ENCODE measurements around the gene SRRM4.

The SRRM4 gene

DNA sequence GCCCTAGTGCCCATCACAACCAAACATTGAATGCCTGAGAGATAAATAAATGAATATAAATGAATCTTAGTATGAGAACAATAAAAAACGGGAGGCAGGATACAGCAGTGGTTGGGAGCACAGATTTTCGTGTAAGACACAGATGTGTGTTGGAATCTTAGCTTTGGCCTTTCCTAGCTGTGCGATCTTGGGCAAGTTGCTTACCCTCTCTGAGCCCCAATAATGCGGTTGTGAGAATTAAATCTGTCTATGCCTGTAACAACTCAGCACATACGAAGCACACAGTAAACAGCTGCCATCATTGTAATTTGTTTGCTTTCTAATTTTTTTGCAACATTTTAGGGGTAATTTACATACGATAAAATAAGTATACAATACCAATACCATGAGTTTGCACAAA is 89.8 kb downstream of the SRRM4 start:
- TF ChIP-seq, protein P1, sequence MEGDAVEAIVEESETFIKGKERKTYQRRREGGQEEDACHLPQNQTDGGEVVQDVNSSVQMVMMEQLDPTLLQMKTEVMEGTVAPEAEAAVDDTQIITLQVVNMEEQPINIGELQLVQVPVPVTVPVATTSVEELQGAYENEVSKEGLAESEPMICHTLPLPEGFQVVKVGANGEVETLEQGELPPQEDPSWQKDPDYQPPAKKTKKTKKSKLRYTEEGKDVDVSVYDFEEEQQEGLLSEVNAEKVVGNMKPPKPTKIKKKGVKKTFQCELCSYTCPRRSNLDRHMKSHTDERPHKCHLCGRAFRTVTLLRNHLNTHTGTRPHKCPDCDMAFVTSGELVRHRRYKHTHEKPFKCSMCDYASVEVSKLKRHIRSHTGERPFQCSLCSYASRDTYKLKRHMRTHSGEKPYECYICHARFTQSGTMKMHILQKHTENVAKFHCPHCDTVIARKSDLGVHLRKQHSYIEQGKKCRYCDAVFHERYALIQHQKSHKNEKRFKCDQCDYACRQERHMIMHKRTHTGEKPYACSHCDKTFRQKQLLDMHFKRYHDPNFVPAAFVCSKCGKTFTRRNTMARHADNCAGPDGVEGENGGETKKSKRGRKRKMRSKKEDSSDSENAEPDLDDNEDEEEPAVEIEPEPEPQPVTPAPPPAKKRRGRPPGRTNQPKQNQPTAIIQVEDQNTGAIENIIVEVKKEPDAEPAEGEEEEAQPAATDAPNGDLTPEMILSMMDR (IDR thresholded peaks at IDR 0.05; ENCODE audit: low read depth, low read length) = no peak
- no peak overlapping the region for H3K4me3 ChIP-seq (ENCODE audit: low read depth, low read length)

DNA sequence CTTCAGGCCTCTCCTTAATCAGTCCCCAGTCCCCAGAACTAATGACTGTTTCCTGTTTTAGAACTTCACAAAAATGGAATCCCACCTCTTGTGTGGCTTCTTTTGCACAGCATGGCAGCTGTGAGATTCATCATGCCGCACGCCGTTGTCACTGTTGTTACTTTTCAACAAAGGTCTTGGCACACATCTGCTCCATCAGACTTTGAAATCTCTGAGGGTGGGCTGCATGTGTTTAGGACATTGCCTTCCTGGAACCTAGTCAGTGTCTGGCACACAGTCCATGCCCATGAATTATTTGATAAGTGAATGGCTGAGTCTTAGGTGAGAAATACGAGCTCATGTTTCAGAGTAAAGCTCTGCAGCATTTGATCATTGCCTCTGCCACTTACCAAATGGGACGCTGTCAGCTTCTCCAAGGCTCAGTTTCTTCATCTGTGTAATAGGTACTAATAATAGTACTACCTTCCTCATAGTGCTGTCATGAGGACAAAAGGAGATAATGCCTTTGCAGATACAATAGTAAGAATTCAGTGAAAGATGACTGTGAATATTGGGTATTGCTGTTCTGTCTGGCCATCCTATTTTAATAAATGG is 90.4 kb downstream of the SRRM4 start:
- TF ChIP-seq, protein P1 (IDR thresholded peaks at IDR 0.05; ENCODE audit: low read depth, low read length) = no peak
- H3K4me3 ChIP-seq (ENCODE audit: low read depth, low read length) = no peak overlapping the region

DNA sequence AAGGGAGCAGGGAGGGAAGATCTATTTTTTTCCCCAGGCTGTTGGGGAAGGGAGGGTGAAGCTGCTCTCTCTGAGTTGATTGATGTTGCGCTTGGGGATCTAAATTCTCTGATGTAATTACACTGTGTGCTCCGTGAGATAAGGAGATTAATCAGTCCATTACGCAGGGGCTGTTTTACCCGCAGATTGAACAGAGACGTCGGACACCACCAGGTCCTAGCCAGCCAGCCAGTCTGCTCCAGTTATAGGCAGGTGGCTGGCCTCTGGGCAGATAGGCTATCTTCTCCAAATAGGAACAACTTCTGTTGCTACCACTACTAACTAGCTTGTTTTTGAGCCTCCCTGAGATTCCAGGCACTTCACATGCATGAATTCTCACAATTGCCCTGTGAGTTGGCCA is 91.1 kb downstream of the SRRM4 start:
- TF ChIP-seq, protein P1 (IDR thresholded peaks at IDR 0.05; ENCODE audit: low read depth, low read length) = no peak
- no peak overlapping the region for H3K4me3 ChIP-seq (ENCODE audit: low read depth, low read length)

DNA sequence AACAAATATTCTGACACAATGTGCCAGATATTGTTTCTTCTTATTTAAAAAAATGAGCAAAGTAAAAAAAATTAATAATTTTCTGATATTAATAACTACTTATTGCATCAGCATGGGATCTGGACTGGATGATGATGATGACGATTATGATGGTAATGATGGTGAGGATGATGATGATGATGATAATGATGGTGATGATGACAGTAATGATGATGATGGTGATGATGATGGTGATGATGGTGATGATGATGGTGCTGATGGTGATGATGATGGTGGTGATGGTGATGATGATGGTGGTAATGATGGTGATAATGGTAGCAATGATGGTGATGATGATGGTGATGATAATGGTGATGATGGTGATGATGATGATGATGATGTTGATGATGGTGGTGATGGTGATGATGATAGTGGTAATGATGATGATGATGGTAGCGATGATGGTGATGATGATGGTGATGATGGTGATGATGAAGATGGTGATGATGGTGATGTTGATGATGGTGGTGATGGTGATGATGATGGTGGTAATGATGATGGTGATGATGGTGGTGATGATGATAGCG is 94.0 kb downstream of the SRRM4 start:
- no peak overlapping the region for H3K4me3 ChIP-seq (ENCODE audit: low read depth, low read length)
- TF ChIP-seq, protein P1 (IDR thresholded peaks at IDR 0.05; ENCODE audit: low read depth, low read length) = no peak

DNA sequence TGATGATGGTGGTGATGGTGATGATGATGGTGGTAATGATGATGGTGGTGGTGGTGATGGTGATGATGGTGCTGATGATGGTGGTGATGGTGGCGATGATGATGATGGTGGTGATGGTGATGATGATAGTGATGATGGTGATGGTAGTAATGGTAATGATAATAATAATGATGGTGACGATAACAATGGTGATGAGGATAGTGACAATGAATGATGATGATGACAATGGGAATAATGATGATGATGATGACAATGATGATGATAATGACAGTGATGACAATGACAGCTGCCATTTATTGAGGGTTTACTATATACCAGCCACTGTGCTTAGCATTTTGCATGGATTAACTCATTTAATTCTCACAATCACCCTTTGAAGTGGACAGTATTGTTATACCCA is 94.6 kb downstream of the SRRM4 start:
- no peak overlapping the region for H3K4me3 ChIP-seq (ENCODE audit: low read depth, low read length)
- TF ChIP-seq, protein P1 (IDR thresholded peaks at IDR 0.05; ENCODE audit: low read depth, low read length) = no peak

DNA sequence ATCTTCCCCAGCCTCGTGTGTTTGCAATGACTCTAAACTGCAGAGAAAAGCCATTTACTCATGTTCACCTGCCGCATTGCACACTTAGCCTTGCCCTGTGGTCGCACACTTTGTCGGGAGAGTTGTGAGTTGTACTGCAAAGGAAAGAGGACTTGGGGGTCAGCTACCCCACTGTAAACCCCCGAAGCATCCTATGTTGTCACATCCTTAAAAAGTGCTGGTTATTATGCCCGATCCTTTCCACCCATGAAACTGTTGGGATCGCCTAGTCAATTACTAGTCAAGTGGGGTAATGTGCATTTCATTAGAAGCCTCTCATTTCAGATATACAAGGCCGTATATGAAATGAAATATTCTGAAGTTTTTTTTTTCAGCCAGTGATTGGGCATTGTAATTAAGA is 98.2 kb downstream of the SRRM4 start:
- TF ChIP-seq, protein P1 (IDR thresholded peaks at IDR 0.05; ENCODE audit: low read depth, low read length) = no peak
- no peak overlapping the region for H3K4me3 ChIP-seq (ENCODE audit: low read depth, low read length)

DNA sequence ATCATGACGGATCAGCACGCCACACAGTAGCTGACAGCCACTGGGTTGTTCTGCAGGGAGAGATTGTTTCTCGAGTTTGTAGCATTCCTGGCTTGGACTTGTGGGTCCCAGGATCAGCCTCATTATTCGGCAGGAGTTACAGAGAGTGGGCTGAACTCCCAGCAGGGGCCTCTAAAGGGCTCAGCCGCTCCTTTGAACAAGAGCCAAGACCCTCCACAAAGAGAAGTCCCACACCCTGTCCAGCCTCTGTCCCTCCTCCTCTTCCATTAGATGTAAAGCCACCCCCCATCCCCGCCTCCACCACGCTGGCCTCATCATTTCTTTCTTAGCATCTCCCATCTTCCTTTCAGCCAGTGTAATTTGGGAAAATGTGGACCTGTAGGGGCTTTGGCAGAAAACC is 100.7 kb downstream of the SRRM4 start:
- no peak overlapping the region for H3K4me3 ChIP-seq (ENCODE audit: low read depth, low read length)
- TF ChIP-seq, protein P1 (IDR thresholded peaks at IDR 0.05; ENCODE audit: low read depth, low read length) = no peak

All from WI38 (cell line).